IMR-90 (cell line): ENCODE measurements around the gene XRCC4.

Experiments used
- BHLHE40 ChIP-seq: fragments of 150-350 bp; IDR thresholded peaks from 2 replicates; pipeline ENCODE4 v1.6.1; 2016; ENCODE audit warnings: mild to moderate bottlenecking, low read depth, low read length
- CEBPB ChIP-seq: IDR thresholded peaks from 2 replicates; pipeline ENCODE4 v1.6.1; 2012; ENCODE audit warnings: low read depth, low read length, improper control_type of control experiment
- CHD1 ChIP-seq: IDR thresholded peaks from 2 replicates; pipeline ENCODE4 v1.6.1; 2012; ENCODE audit warnings: low read depth, low read length, improper control_type of control experiment
- FOS ChIP-seq: fragments of 150-350 bp; IDR thresholded peaks from 2 replicates; pipeline ENCODE4 v1.6.1; 2016; ENCODE audit warnings: low read depth, low read length
- MAFK ChIP-seq: IDR thresholded peaks from 2 replicates; pipeline ENCODE4 v1.6.1; 2012; ENCODE audit warnings: low read depth, low read length, improper control_type of control experiment
- MXI1 ChIP-seq: IDR thresholded peaks from 2 replicates; pipeline ENCODE4 v1.6.1; 2012; ENCODE audit warnings: low read depth, mild to moderate bottlenecking, low read length, moderate library complexity, borderline replicate concordance
- POLR2A ChIP-seq: IDR thresholded peaks from 2 replicates; pipeline ENCODE4 v1.6.1; 2012; ENCODE audit warnings: mild to moderate bottlenecking, low read depth, low read length
- RAD21 ChIP-seq: IDR thresholded peaks from 2 replicates; pipeline ENCODE4 v1.6.1; 2012; ENCODE audit warnings: low read length, improper control_type of control experiment
- RCOR1 ChIP-seq: IDR thresholded peaks from 2 replicates; pipeline ENCODE4 v1.6.1; 2012; ENCODE audit warnings: mild to moderate bottlenecking, low read length, improper control_type of control experiment; ENCODE audit not compliant: insufficient replicate concordance
- RFX5 ChIP-seq: IDR thresholded peaks from 2 replicates; pipeline ENCODE4 v1.8.0; 2012; ENCODE audit warnings: low read depth, mild to moderate bottlenecking, low read length, moderate library complexity
- SMC3 ChIP-seq: fragments of 150-350 bp; IDR thresholded peaks from 2 replicates; pipeline ENCODE4 v1.6.1; 2016; ENCODE audit warnings: low read depth, mild to moderate bottlenecking, antibody characterized with exemption, low read length, moderate library complexity
- TF ChIP-seq, protein P1 (sequence below): conservative IDR thresholded peaks from 2 replicates; pipeline ENCODE4 v1.5.1; 2012; ENCODE audit warnings: mild to moderate bottlenecking, low read depth, low read length, improper control_type of control experiment
- TF ChIP-seq, protein P2 (sequence below): fragments of 150-350 bp; IDR thresholded peaks from 2 replicates; pipeline ENCODE4 v1.6.1; 2017; ENCODE audit warnings: mild to moderate bottlenecking, antibody characterized with exemption, low read length, low read depth
- TF ChIP-seq, protein P3 (sequence below): fragments of 150-350 bp; IDR thresholded peaks from 2 replicates; pipeline ENCODE4 v1.6.1; 2016; ENCODE audit warnings: low read depth, mild to moderate bottlenecking, low read length, moderate library complexity, borderline replicate concordance

DNA sequence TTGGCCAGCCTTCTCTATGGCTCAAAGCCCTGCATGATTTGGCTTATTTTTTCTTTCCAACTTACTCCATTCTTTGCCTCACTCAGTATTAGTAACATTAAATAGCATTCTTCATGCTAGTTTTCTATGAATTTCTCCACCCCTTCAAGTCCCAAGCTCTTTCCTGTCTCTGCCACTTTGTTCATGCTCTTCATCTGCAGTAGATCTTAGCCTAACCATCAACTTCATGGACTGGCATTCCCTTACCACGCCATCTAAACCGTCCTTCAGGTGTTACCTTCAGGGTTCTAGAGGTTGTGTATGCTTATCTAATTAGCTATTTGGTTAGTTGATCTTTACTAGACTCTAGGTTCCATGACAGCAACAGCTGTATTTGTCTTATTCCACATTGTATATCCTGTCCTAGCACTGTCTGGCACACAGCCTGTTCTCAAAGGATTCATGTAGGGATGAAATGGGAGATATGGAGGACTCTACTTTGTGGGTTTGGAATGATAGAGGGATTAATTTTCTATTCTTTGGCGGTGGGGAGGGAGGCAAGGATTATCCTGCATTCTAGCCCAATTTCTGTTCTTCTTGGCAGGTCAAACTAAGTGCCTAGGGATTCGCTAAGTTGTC is 26.5 kb upstream of the XRCC4 start:
- TF ChIP-seq, protein P1, sequence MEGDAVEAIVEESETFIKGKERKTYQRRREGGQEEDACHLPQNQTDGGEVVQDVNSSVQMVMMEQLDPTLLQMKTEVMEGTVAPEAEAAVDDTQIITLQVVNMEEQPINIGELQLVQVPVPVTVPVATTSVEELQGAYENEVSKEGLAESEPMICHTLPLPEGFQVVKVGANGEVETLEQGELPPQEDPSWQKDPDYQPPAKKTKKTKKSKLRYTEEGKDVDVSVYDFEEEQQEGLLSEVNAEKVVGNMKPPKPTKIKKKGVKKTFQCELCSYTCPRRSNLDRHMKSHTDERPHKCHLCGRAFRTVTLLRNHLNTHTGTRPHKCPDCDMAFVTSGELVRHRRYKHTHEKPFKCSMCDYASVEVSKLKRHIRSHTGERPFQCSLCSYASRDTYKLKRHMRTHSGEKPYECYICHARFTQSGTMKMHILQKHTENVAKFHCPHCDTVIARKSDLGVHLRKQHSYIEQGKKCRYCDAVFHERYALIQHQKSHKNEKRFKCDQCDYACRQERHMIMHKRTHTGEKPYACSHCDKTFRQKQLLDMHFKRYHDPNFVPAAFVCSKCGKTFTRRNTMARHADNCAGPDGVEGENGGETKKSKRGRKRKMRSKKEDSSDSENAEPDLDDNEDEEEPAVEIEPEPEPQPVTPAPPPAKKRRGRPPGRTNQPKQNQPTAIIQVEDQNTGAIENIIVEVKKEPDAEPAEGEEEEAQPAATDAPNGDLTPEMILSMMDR: no peak
- TF ChIP-seq SMC3: no peak
- TF ChIP-seq POLR2A: no peak
- TF ChIP-seq FOS: no peak
- no peak for TF ChIP-seq CEBPB
- no peak for TF ChIP-seq RFX5
- TF ChIP-seq CHD1: no peak
- no peak for TF ChIP-seq RAD21
- TF ChIP-seq, protein P2, sequence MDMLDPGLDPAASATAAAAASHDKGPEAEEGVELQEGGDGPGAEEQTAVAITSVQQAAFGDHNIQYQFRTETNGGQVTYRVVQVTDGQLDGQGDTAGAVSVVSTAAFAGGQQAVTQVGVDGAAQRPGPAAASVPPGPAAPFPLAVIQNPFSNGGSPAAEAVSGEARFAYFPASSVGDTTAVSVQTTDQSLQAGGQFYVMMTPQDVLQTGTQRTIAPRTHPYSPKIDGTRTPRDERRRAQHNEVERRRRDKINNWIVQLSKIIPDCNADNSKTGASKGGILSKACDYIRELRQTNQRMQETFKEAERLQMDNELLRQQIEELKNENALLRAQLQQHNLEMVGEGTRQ: no peak
- no peak for TF ChIP-seq MXI1
- TF ChIP-seq MAFK: no peak
- TF ChIP-seq, protein P3, sequence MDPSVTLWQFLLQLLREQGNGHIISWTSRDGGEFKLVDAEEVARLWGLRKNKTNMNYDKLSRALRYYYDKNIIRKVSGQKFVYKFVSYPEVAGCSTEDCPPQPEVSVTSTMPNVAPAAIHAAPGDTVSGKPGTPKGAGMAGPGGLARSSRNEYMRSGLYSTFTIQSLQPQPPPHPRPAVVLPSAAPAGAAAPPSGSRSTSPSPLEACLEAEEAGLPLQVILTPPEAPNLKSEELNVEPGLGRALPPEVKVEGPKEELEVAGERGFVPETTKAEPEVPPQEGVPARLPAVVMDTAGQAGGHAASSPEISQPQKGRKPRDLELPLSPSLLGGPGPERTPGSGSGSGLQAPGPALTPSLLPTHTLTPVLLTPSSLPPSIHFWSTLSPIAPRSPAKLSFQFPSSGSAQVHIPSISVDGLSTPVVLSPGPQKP: no peak
- no peak for TF ChIP-seq RCOR1
- TF ChIP-seq BHLHE40: no peak
